Vagina (tissue), 2 donors: ENCODE results near the gene CTNNA3. TPM values are rescaled to one million over a fixed set of nuclear protein-coding genes. Genes with fewer than 3 reads are reported as not detected.

ENCODE experiments used
- DNase-seq, 2 donors: peaks; one replicate each; pipeline ENCODE4 v3.0.0-alpha.2; 2017; ENCODE audit errors: extremely low spot score in 2 of 2
- H3K27ac ChIP-seq: fragments of 200-600 bp; sonication (generic); one replicate; pipeline ENCODE4 v1.5.1; 2019
- H3K27me3 ChIP-seq: fragments of 200-600 bp; sonication (generic); one replicate; pipeline ENCODE4 v1.5.1; 2019
- H3K36me3 ChIP-seq, 2 donors: fragments of 200-600 bp; sonication (generic); one replicate each; pipeline ENCODE4 v1.5.1; 2017 to 2019
- H3K4me1 ChIP-seq: fragments of 200-600 bp; sonication (generic); one replicate; pipeline ENCODE4 v1.5.1; 2019
- H3K4me3 ChIP-seq, 2 donors: fragments of 200-600 bp; sonication (generic); 1 replicate in 1 of 2; 2 replicates in 1 of 2; pipeline ENCODE4 v1.5.1; 2016 to 2019
- H3K9me3 ChIP-seq: fragments of 200-600 bp; sonication (generic); one replicate; pipeline ENCODE4 v1.5.1; 2019
- CTCF ChIP-seq, 3 experiments: fragments of 450-650 bp in 2 of 3; fragments of 200-600 bp in 1 of 3; sonication (generic) in 1 of 3; IDR thresholded peaks; one replicate each; pipeline ENCODE4 v1.5.1; 2017 to 2019; ENCODE audit warnings: antibody characterized with exemption in 3 of 3, mild to moderate bottlenecking in 2 of 3, moderate library complexity in 2 of 3
- POLR2A ChIP-seq, 2 donors: fragments of 450-650 bp; IDR thresholded peaks; one replicate each; pipeline ENCODE4 v1.6.1; 2017; ENCODE audit warnings: antibody characterized with exemption in 2 of 2, mild to moderate bottlenecking in 2 of 2, moderate library complexity in 2 of 2
- POLR2AphosphoS5 ChIP-seq, 2 donors: sonication (generic); formaldehyde crosslinking; IDR thresholded peaks; one replicate each; pipeline ENCODE4 v1.9.0; 2017; ENCODE audit warnings: antibody characterized with exemption in 2 of 2, mild to moderate bottlenecking in 2 of 2, low read depth in 1 of 2; ENCODE audit not compliant: insufficient read depth in 1 of 2
- intact Hi-C: fragments of 100-400 bp; cut with DNase I; formaldehyde crosslinking; loops from one replicate; pipeline ENCODE4 v1.15.1; 2023
- total RNA-seq: library from RNA; depleted of rRNA; stranded (reverse); fragments of >200 nt; gene quantifications from one replicate; pipeline ENCODE4 v1.2.3, GENCODE V29; 2016

The CTNNA3 gene
- total RNA-seq, 1 donor from 2014 or later, result 0.98 TPM

GRCh38 chr10:67506083-67506756 is 189.8 kb downstream of the CTNNA3 start:
- no peaks in the 10 kb centered on the region for H3K36me3 ChIP-seq
- no peaks in the 10 kb centered on the region for H3K4me1 ChIP-seq
- intact Hi-C loops, result no loop called here
- no peak for DNase-seq
- no peak overlapping the region for H3K4me3 ChIP-seq
- H3K27me3 ChIP-seq, result no peaks in the 10 kb centered on the region
- TF ChIP-seq POLR2AphosphoS5 (IDR thresholded peaks at IDR 0.05; ENCODE audit: insufficient read depth in 1 of 2, low read depth in 1 of 2), result no peak
- TF ChIP-seq CTCF (IDR thresholded peaks at IDR 0.05), result no peak
- TF ChIP-seq POLR2A (IDR thresholded peaks at IDR 0.05), result no peak
- H3K27ac ChIP-seq, result no peak overlapping the region
- no peaks in the 10 kb centered on the region for H3K9me3 ChIP-seq

GRCh38 chr10:67492317-67493019 is 203.5 kb downstream of the CTNNA3 start:
- H3K4me1 ChIP-seq, result no peaks in the 10 kb centered on the region
- H3K27me3 ChIP-seq, result no peaks in the 10 kb centered on the region
- no peak for TF ChIP-seq POLR2AphosphoS5 (IDR thresholded peaks at IDR 0.05; ENCODE audit: insufficient read depth in 1 of 2, low read depth in 1 of 2)
- no peak for TF ChIP-seq POLR2A (IDR thresholded peaks at IDR 0.05)
- TF ChIP-seq CTCF (IDR thresholded peaks at IDR 0.05), result no peak
- no peak overlapping the region for H3K27ac ChIP-seq
- no peaks in the 10 kb centered on the region for H3K9me3 ChIP-seq
- no peaks in the 10 kb centered on the region for H3K36me3 ChIP-seq
- intact Hi-C loops, result no loop called here
- DNase-seq, result no peak
- H3K4me3 ChIP-seq, result no peak overlapping the region

- no peaks in the 10 kb centered on the region for H3K9me3 ChIP-seq
- no peak for TF ChIP-seq POLR2A (IDR thresholded peaks at IDR 0.05)
- TF ChIP-seq POLR2AphosphoS5 (IDR thresholded peaks at IDR 0.05; ENCODE audit: insufficient read depth in 1 of 2, low read depth in 1 of 2), result no peak
- no peak for TF ChIP-seq CTCF (IDR thresholded peaks at IDR 0.05)
- no peak for DNase-seq
- H3K27me3 ChIP-seq, result no peaks in the 10 kb centered on the region
- no peaks in the 10 kb centered on the region for H3K4me1 ChIP-seq
- intact Hi-C loops, result no loop called here
- H3K4me3 ChIP-seq, result no peak overlapping the region
- H3K27ac ChIP-seq, result no peak overlapping the region
- no peaks in the 10 kb centered on the region for H3K36me3 ChIP-seq
These were observed 207.9 kb downstream of the CTNNA3 start for GRCh38 chr10:67487906-67488619.

DNA sequence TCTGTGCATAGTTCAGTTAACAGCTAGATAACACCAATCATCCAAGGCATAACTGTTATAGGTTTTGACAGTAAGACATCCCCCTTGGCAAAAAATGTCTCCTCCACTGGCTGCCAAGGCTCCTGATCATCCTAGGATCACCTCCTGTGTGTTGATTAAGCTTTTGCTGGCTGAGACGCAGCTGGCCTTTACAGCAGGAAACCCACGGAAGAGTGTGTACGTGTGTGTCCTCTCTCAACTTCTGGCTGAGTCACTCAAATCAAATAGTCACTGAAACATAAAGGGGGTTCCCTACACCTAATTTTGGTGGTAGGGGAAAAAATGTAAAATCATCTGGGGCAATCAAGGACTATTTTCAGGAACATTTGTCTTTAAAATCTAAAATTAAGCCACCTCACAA is 208.8 kb downstream of the CTNNA3 start:
- H3K4me3 ChIP-seq, result no peak overlapping the region
- no peaks in the 10 kb centered on the region for H3K9me3 ChIP-seq
- no peaks in the 10 kb centered on the region for H3K27me3 ChIP-seq
- TF ChIP-seq CTCF (IDR thresholded peaks at IDR 0.05), result no peak
- TF ChIP-seq POLR2A (IDR thresholded peaks at IDR 0.05), result no peak
- no peak for TF ChIP-seq POLR2AphosphoS5 (IDR thresholded peaks at IDR 0.05; ENCODE audit: insufficient read depth in 1 of 2, low read depth in 1 of 2)
- H3K27ac ChIP-seq, result no peak overlapping the region
- H3K36me3 ChIP-seq, result no peaks in the 10 kb centered on the region
- no peak for DNase-seq
- intact Hi-C loops, result no loop called here
- no peaks in the 10 kb centered on the region for H3K4me1 ChIP-seq
